NOMO-1 (cell line): Measurements from ENCODE around the gene ZBTB16.

Experiments used
- DNase-seq, 2 experiments: peaks; one replicate each; lab custom pipeline; 2025; ENCODE audit not compliant: unreplicated experiment in 2 of 2; lab: John Stamatoyannopoulos, UW

Gene ZBTB16

DNA sequence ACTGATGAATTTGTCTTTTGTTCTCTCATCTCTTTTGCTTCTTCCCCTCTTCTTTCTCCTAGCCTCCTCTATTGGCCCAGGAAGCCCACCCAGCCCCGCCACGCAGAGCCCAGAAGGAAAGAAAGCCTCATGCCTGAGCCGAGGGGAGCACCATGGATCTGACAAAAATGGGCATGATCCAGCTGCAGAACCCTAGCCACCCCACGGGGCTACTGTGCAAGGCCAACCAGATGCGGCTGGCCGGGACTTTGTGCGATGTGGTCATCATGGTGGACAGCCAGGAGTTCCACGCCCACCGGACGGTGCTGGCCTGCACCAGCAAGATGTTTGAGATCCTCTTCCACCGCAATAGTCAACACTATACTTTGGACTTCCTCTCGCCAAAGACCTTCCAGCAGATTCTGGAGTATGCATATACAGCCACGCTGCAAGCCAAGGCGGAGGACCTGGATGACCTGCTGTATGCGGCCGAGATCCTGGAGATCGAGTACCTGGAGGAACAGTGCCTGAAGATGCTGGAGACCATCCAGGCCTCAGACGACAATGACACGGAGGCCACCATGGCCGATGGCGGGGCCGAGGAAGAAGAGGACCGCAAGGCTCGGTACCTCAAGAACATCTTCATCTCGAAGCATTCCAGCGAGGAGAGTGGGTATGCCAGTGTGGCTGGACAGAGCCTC lies 3.8 kb downstream of the ZBTB16 start:
- no peak for DNase-seq

DNA sequence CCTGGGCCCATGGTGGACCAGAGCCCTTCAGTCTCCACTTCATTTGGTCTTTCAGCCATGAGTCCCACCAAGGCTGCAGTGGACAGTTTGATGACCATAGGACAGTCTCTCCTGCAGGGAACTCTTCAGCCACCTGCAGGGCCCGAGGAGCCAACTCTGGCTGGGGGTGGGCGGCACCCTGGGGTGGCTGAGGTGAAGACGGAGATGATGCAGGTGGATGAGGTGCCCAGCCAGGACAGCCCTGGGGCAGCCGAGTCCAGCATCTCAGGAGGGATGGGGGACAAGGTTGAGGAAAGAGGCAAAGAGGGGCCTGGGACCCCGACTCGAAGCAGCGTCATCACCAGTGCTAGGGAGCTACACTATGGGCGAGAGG lies 4.3 kb downstream of the ZBTB16 start:
- DNase-seq = no peak

GRCh38 chr11:114064216-114064615 lies 4.7 kb downstream of the ZBTB16 start:
- no peak for DNase-seq

GRCh38 chr11:114065094-114065493 lies 5.6 kb downstream of the ZBTB16 start:
- no peak for DNase-seq

- no peak for DNase-seq
Measured at GRCh38 chr11:114066046-114066648, 6.6 kb downstream of the ZBTB16 start.

GRCh38 chr11:114068327-114068726 lies 8.8 kb downstream of the ZBTB16 start:
- DNase-seq = no peak

DNA sequence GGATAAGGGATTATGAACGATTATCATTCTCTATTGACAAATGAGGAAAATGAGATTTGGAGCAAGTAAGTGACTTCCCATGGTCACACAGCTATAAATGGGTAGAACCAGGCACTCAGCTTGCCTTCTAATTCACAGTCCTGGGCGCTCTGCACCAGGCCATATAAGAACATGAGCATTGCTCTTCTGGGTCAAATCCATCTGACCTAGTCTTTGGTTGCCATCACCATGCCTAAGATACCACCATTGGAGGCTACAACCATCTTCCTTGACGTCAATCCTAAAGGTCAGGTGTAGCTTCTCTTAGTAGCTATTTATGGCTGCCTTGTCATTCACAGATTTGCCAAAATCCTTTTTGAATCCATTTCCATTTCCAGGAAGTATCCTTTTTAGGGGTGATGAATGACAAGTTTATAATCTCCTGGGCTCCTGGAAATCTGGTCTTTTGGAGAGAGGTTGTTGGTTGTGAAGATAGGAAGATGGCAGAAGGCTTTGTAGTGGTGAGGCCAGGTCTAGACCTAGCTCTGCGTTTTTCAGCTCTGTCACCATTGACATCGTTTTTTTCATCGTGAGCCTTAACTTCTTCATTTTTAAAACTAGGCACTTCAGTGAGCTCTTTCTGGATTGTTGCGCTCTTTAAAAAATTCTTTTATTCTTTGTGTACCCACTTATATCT lies 11.1 kb downstream of the ZBTB16 start:
- DNase-seq = no peak

DNA sequence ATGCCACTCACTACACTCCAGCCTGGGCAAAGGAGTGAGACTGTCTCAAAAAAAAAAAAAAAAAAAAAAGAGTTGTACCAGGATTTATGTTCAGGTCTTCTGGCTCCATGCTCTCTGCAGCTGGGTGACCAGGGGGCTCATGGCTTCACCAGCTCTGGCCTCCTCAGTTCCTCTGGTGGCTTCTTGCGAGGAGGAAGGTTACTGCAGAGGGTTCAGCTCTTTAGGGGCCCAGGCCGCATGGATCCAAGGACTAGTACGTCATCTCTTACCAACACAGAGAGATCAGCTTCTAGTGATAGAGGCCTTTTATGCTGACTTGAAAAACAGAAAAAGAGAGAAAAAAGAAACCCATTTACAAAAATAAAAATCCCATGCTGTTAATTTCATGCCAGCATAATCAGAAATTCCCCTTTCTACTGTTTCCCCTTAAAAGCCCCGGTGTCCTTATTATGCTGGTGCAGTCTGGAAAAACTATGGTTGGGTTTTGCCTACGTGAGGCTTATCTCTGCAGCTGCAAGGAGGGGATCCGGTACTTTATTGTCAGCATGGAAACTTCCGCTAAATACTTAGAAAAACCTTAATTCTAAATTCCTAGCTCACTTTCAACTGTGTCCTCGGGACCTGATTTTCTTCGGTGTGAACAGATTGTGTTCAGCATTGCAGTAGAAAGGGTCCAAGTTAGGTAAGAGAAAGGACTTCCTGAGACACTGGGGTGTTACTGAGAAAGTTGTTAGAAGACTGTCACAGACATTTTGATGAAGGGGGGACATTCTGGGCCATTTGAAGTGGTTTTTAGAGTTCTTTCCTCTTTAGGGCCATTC lies 13.7 kb downstream of the ZBTB16 start:
- no peak for DNase-seq

DNA sequence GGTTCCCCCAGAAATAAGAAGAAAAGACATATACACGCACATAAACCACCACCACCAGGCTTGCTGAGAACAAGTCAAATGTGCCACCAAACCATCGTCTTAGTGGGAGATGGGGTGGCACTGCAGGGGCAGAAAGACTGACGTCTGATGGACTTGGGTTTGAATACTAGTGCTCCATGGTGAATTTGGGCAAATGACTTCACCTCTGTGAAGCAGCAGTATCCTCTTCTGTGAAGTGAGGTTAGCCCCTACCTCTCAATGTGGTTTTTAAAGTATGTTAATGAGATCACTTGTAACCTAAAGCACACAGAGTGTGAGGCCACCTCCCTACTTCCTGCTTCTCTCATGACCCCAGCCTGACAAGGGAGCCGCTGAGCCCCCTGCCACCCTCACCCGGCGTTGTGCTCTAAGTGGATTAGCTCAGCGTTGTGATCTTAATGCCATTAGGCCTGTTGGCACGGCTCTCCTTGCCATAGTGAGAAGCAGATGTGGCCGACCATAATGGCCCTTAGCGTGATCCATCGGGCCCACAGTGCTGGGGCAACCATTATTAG lies 14.4 kb downstream of the ZBTB16 start:
- no peak for DNase-seq

- DNase-seq = peak in 1 of 2 experiments; percentile 42
Measured at GRCh38 chr11:114074546-114075343, 15.2 kb downstream of the ZBTB16 start.

DNA sequence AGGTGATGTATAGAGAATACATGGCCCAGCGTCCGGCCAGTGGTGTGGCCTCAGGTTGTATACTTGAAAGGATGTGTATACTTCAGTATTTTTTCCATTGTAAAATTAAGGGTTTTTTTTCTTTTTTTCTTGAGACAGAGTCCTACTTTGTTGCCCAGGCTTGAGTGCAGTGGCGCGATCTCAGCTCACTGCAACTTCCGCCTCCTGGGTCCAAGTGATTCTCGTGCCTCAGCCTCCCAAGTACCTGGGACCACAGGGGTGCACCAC lies 15.8 kb downstream of the ZBTB16 start:
- no peak for DNase-seq

- DNase-seq = no peak
Measured at GRCh38 chr11:114075891-114076441, 16.5 kb downstream of the ZBTB16 start.

DNA sequence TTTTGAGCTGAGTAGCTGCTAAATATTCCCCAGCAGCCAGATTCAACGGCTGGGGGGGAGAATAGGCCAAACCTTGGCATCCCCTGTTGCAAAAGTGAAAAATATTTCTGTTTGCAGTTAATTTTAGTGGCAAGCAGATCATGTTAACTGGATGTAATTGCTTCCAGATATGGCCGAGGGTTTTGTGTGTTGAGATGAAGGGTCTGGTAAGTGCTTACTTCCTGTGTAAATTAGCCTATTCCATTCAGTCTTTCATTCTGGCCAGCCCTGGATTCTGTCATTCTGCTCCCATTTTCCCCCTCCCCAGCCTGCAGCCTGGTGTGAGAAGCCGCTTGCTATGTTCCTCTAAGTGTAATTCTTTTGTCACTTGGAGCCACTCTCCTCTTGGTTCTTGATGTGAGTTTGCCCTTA lies 17.4 kb downstream of the ZBTB16 start:
- DNase-seq = no peak

- peak in 1 of 2 experiments; percentile 38 for DNase-seq
Measured at GRCh38 chr11:114077482-114078305, 18.2 kb downstream of the ZBTB16 start.

DNA sequence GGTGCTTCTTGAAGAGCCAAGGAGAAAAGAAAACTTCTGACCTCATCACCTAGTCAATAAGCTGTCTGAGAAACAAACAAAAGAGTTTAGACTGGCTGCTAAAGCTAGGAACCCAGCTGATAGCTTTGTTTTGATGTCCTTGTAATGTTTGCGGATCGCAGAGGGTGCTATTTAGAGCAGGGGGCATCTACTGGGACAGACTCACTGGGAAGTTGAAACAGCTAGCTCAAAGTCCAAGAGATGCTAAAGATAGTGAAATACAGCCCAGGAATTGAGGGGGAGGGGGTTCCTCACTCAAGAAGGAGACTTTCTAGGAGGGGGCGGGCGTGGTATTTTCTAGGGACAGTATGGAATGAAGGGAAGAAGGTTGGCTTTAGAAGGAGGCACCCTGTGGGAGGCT lies 18.9 kb downstream of the ZBTB16 start:
- no peak for DNase-seq

DNA sequence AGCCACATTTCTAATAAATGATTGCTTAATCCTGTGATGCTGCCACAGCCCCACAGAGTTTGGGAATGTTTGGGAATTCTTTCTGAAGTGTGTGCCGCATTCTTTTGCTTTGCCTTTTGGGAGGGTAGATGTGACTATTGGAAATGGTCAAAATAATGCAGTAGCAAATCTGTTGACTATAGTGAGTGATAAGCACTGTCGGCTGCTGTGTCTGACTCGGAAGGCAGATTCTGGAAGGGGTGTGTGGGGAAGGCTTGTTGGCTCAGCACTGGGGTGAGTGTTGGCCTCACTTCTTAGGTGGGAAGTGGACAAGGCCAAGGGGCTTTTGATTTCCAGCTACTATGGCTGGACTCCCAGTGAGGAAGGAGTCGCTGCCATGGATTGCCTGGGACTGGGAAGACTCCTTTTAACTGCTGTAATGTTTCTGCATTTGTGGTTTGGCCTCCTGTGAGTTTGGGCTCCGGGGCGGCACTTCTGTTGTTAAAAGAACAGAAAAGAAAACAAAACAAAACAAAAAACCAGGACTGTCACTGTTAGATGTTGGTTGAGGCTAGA lies 20.1 kb downstream of the ZBTB16 start:
- DNase-seq = no peak

DNA sequence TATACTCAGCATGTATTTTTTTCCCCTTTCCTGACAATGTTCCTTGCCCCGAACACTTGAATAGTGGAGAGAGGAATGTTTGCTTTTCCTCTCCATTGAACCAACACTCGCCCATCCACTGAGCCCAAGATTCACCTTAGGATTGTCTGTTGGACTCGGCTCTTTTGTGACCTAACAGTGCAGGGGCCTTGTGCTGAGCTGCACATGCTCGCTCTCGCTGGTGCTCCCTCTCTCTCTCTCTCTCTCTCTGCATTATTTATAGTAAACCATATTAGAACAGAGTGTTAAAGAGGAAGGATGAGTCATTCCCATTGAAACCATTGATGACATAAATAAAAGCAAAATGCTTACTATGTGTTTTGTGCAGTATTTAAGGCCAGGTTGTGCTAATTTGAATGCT lies 20.7 kb downstream of the ZBTB16 start:
- peak; percentile 54 to 82 for DNase-seq

DNA sequence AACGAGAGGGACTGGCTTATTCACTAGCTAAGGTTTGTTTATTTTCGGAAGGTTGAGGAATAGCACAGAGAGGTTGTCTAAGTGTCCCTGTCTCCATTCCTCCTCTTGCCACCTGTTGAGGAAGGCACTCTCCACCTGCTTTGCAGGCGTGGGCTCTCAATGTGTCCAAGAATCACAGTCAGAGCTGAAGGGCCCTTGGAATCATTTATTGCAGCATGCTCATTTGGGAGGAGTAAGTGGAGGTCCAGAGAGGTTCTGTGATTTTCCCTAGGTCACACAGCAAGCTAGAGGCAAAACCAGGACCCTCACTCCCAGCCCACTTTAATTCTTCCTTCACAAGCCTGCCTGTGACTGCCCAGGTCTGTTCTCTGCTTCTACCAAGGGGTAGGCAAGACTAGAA lies 21.3 kb downstream of the ZBTB16 start:
- no peak for DNase-seq
